H9 (cell line): Measurements from ENCODE around the gene TNRC18. TPM values are rescaled to one million over a fixed set of nuclear protein-coding genes. Genes with fewer than 3 reads are reported as not detected.

Experiments used
- DNase-seq: peaks from one replicate; pipeline ENCODE4 v3.0.0-alpha.2; 2017
- H2AFZ ChIP-seq: one replicate; pipeline ENCODE4 v1.6.1; 2013; ENCODE audit warnings: mild to moderate bottlenecking, low read length, control low read depth, moderate library complexity
- H2AK5ac ChIP-seq: 2 replicates; pipeline ENCODE4 v1.6.1; 2013; ENCODE audit warnings: low read length, control low read depth, mixed read lengths; ENCODE audit not compliant: insufficient read length
- H2BK120ac ChIP-seq: one replicate; pipeline ENCODE4 v1.6.1; 2013; ENCODE audit warnings: low read depth, mild to moderate bottlenecking, low read length, control low read depth, inconsistent platforms; ENCODE audit not compliant: poor library complexity, severe bottlenecking
- H2BK12ac ChIP-seq: 2 replicates; pipeline ENCODE4 v1.6.1; 2013; ENCODE audit warnings: low read length, control low read depth, mixed read lengths, low read depth; ENCODE audit not compliant: insufficient read length
- H2BK15ac ChIP-seq: 2 replicates; pipeline ENCODE4 v1.6.1; 2013; ENCODE audit warnings: low read depth, low read length, control low read depth
- H2BK20ac ChIP-seq: one replicate; pipeline ENCODE4 v1.6.1; 2013; ENCODE audit warnings: low read depth, mild to moderate bottlenecking, low read length, control low read depth, inconsistent platforms; ENCODE audit not compliant: poor library complexity, severe bottlenecking
- H2BK5ac ChIP-seq: 2 replicates; pipeline ENCODE4 v1.6.1; 2013; ENCODE audit warnings: low read length, control low read depth, mixed read lengths; ENCODE audit not compliant: insufficient read length
- H3K14ac ChIP-seq: 2 replicates; pipeline ENCODE4 v1.6.1; 2013; ENCODE audit warnings: low read length, control low read depth; ENCODE audit not compliant: insufficient read depth
- H3K18ac ChIP-seq: 2 replicates; pipeline ENCODE4 v1.6.1; 2013; ENCODE audit warnings: low read depth, mild to moderate bottlenecking, mixed read lengths, low read length, control low read depth; ENCODE audit not compliant: insufficient read length
- H3K23ac ChIP-seq: 2 replicates; pipeline ENCODE4 v1.6.1; 2013; ENCODE audit warnings: low read length, control low read depth, mixed read lengths, low read depth; ENCODE audit not compliant: insufficient read length
- H3K23me2 ChIP-seq: 2 replicates; pipeline ENCODE4 v1.6.1; 2013; ENCODE audit warnings: low read depth, mild to moderate bottlenecking, mixed read lengths, low read length, control low read depth; ENCODE audit not compliant: insufficient read length, poor library complexity, severe bottlenecking
- H3K27ac ChIP-seq: 2 replicates; pipeline ENCODE4 v1.5.1; 2013; ENCODE audit warnings: low read length, control low read depth, mixed read lengths, low read depth; ENCODE audit not compliant: insufficient read length
- H3K27me3 ChIP-seq: 2 replicates; pipeline ENCODE4 v1.6.1; 2013; ENCODE audit warnings: low read length, control low read depth, inconsistent platforms; ENCODE audit not compliant: insufficient read depth
- H3K4ac ChIP-seq: 2 replicates; pipeline ENCODE4 v1.6.1; 2013; ENCODE audit warnings: low read depth, mild to moderate bottlenecking, control low read depth, inconsistent platforms, low read length, moderate library complexity
- H3K4me1 ChIP-seq: 2 replicates; pipeline ENCODE4 v1.6.1; 2013; ENCODE audit warnings: low read length, control low read depth, inconsistent platforms; ENCODE audit not compliant: insufficient read depth
- H3K4me2 ChIP-seq: 2 replicates; pipeline ENCODE4 v1.6.1; 2013; ENCODE audit warnings: low read length, control low read depth, mixed read lengths; ENCODE audit not compliant: insufficient read length, insufficient read depth
- H3K56ac ChIP-seq: 2 replicates; pipeline ENCODE4 v1.6.1; 2013; ENCODE audit warnings: low read depth, mild to moderate bottlenecking, mixed read lengths, low read length, control low read depth; ENCODE audit not compliant: insufficient read length
- H3K79me1 ChIP-seq: 2 replicates; pipeline ENCODE4 v1.6.1; 2013; ENCODE audit warnings: low read depth, mild to moderate bottlenecking, moderate library complexity, low read length, control low read depth, inconsistent platforms; ENCODE audit not compliant: insufficient read depth, poor library complexity, severe bottlenecking
- H3K79me2 ChIP-seq: 2 replicates; pipeline ENCODE4 v1.6.1; 2013; ENCODE audit warnings: low read length, control low read depth, inconsistent platforms; ENCODE audit not compliant: insufficient read depth
- H3K9ac ChIP-seq: 2 replicates; pipeline ENCODE4 v1.6.1; 2013; ENCODE audit warnings: low read length, control low read depth, mixed read lengths; ENCODE audit not compliant: insufficient read length; ENCODE audit errors: extremely low read depth
- H3K9me3 ChIP-seq: one replicate; pipeline ENCODE4 v1.6.1; 2013; ENCODE audit warnings: low read depth, low read length, inconsistent platforms; ENCODE audit not compliant: control insufficient read depth
- H3T11ph ChIP-seq: one replicate; pipeline ENCODE4 v1.6.1; 2013; ENCODE audit warnings: mild to moderate bottlenecking, low read length, control low read depth, inconsistent platforms
- H4K20me1 ChIP-seq: one replicate; pipeline ENCODE4 v1.6.1; 2013; ENCODE audit not compliant: control insufficient read depth, insufficient read length, insufficient read depth
- H4K5ac ChIP-seq: 2 replicates; pipeline ENCODE4 v1.6.1; 2013; ENCODE audit warnings: low read depth, mild to moderate bottlenecking, mixed read lengths, low read length, control low read depth; ENCODE audit not compliant: insufficient read length
- H4K8ac ChIP-seq: replicated peaks from 2 replicates; pipeline ENCODE4 v1.6.1; 2013; ENCODE audit warnings: low read length, control low read depth, mixed read lengths, low read depth; ENCODE audit not compliant: insufficient read length
- H4K91ac ChIP-seq: 2 replicates; pipeline ENCODE4 v1.6.1; 2013; ENCODE audit warnings: low read depth, mild to moderate bottlenecking, moderate library complexity, mixed read lengths, low read length, control low read depth; ENCODE audit not compliant: insufficient read length
- H3K27ac Mint-ChIP-seq, 3 experiments: 2 replicates in 2 of 3; 3 replicates in 1 of 3; pipeline ENCODE4 v1.8.0; 2020 to 2021; ENCODE audit warnings: mixed read lengths in 3 of 3, mild to moderate bottlenecking in 1 of 3, moderate library complexity in 1 of 3
- H3K27me3 Mint-ChIP-seq: 2 replicates; pipeline ENCODE4 v1.8.0; 2021; ENCODE audit warnings: low read depth, mild to moderate bottlenecking, moderate library complexity, mixed read lengths
- H3K36me3 Mint-ChIP-seq, 3 experiments: 2 replicates in 2 of 3; 3 replicates in 1 of 3; pipeline ENCODE4 v1.8.0; 2020 to 2021; ENCODE audit warnings: low read depth in 3 of 3, mixed read lengths in 3 of 3; ENCODE audit not compliant: insufficient read depth in 1 of 3
- H3K4me1 Mint-ChIP-seq, 2 experiments: 2 replicates each; pipeline ENCODE4 v1.8.0; 2020; ENCODE audit warnings: mixed read lengths in 2 of 2
- H3K4me3 Mint-ChIP-seq, 2 experiments: 2 replicates in 1 of 2; 3 replicates in 1 of 2; pipeline ENCODE4 v1.8.0; 2020 to 2021; ENCODE audit warnings: mild to moderate bottlenecking in 2 of 2, mixed read lengths in 2 of 2, moderate library complexity in 1 of 2
- H3K9me3 Mint-ChIP-seq, 2 experiments: 2 replicates in 1 of 2; 3 replicates in 1 of 2; pipeline ENCODE4 v1.8.0; 2020; ENCODE audit warnings: mild to moderate bottlenecking in 2 of 2, mixed read lengths in 2 of 2, moderate library complexity in 1 of 2
- WGBS: extraction: QIAGEN DNeasy Blood & Tissue Kit; methylation state at CpG from one replicate; pipeline ENCODE4 v1.1.7; 2013; ENCODE audit warnings: missing lambda C conversion rate, low lambda C conversion rate, mixed read lengths; ENCODE audit not compliant: insufficient read length; ENCODE audit errors: extremely low coverage; 5-methylcytosine and 5-hydroxymethylcytosine counted together
- total RNA-seq: library from RNA; stranded (reverse); gene quantifications from 2 replicates; pipeline ENCODE4 v1.2.1, GENCODE V29; 2021
- TF ChIP-seq, protein P1 (sequence below): fragments of 200-600 bp; sonication (generic); conservative IDR thresholded peaks from 3 replicates; pipeline ENCODE4 v1.8.0; 2021; ENCODE audit warnings: antibody characterized with exemption, mild to moderate bottlenecking

The TNRC18 gene
- total RNA-seq, 1 experiment from 2014 or later: 21.2 TPM

DNA sequence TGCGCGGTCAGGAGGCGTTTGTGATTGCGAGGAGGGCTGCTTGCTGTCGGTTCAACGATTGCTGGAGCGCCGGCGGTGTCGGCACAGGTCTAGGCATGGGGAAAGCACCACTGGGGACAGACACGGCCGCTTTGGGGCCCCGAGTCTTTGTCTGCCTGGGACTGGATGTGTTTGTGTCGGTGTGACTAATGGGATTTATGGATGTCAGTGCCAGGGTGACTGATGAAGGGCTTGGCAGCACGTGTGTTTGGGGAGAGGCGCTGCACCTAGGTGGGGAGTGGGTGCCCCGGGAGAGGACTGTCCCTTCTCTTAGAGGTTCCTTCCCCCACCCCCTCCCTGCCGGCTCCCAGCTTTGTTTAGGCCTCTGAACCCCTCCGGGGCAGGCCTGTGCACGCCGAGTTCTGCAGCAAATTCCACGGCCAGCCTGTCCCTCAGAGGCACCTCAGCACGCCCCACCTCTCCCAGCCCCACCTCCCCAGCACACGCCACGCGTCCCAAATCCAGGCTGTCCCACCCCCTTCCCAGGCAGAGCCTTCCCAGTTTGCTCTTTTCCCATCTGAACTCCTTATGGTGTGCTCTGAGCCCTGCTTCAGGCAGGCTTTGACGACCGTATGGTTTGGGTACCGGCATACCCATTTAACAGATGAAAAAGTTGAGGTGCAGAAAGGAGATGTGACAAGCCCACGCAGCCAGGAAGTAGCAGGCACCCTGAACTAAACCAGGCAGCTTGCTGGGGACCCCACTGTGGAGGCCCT is 6.4 kb upstream of the TNRC18 start:
- H2BK5ac ChIP-seq: no peak overlapping the region
- H3K23ac ChIP-seq: no peak overlapping the region
- peak overlapping the region; percentile 87 for H3K14ac ChIP-seq
- H3K4me1 ChIP-seq: no peaks in the 10 kb centered on the region
- WGBS: no CpG with 5 or more reads among the region's 30 CpGs
- TF ChIP-seq, protein P1, sequence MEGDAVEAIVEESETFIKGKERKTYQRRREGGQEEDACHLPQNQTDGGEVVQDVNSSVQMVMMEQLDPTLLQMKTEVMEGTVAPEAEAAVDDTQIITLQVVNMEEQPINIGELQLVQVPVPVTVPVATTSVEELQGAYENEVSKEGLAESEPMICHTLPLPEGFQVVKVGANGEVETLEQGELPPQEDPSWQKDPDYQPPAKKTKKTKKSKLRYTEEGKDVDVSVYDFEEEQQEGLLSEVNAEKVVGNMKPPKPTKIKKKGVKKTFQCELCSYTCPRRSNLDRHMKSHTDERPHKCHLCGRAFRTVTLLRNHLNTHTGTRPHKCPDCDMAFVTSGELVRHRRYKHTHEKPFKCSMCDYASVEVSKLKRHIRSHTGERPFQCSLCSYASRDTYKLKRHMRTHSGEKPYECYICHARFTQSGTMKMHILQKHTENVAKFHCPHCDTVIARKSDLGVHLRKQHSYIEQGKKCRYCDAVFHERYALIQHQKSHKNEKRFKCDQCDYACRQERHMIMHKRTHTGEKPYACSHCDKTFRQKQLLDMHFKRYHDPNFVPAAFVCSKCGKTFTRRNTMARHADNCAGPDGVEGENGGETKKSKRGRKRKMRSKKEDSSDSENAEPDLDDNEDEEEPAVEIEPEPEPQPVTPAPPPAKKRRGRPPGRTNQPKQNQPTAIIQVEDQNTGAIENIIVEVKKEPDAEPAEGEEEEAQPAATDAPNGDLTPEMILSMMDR: no peak
- no peak overlapping the region for H2AK5ac ChIP-seq
- Mint-ChIP-seq H3K27me3 (peaks cover 74% of the 10 kb centered on the region), H3K4me1 (peaks cover 20 to 23% of the 10 kb centered on the region in 2 experiments), H3K4me3 (peak overlapping the region; percentile 82 to 89), H3K9me3 (peaks cover 5 to 7% of the 10 kb centered on the region in 2 experiments), H3K27ac (peak overlapping the region in 1 of 3 experiments; percentile 93; a peak in 2 of 7 replicates), H3K36me3 (peaks cover 2 to 7% (median 5%) of the 10 kb centered on the region in 3 experiments; a peak in 6 of 7 replicates)
- peaks cover 44% of the 10 kb centered on the region for H3K23me2 ChIP-seq
- H2BK12ac ChIP-seq: no peak overlapping the region
- H3K18ac ChIP-seq: peak overlapping the region; percentile 74
- no peak overlapping the region for H3K56ac ChIP-seq
- H4K5ac ChIP-seq: no peak overlapping the region
- H2AFZ ChIP-seq: no peak overlapping the region
- no peak overlapping the region for H4K91ac ChIP-seq
- H3K79me2 ChIP-seq: no peaks in the 10 kb centered on the region
- no peak overlapping the region for H3K4ac ChIP-seq
- no peak overlapping the region for H2BK20ac ChIP-seq
- H3K79me1 ChIP-seq: no peaks in the 10 kb centered on the region
- peak overlapping the region; percentile 58 for H3K4me2 ChIP-seq
- H3K9ac ChIP-seq: no peak overlapping the region
- H3T11ph ChIP-seq: no peak overlapping the region
- no peak overlapping the region for H2BK120ac ChIP-seq
- no peak for DNase-seq
- no peaks in the 10 kb centered on the region for H3K9me3 ChIP-seq
- no peak overlapping the region; the same call in 1 of the 2 replicates for H2BK15ac ChIP-seq
- H4K8ac ChIP-seq: no peak overlapping the region
- H3K27me3 ChIP-seq: peaks cover 24% of the 10 kb centered on the region; the same call in 1 of the 2 replicates
- no peaks in the 10 kb centered on the region for H4K20me1 ChIP-seq
- H3K27ac ChIP-seq: no peak overlapping the region
